Panc1 (cell line): ENCODE measurements around the gene LNPK.

Experiments used
- CTCF ChIP-seq: fragments of 450-650 bp; IDR thresholded peaks from 2 replicates; pipeline ENCODE4 v1.5.1; 2017; ENCODE audit warnings: mild to moderate bottlenecking
- POLR2AphosphoS5 ChIP-seq: IDR thresholded peaks from 2 replicates; pipeline ENCODE4 v1.6.1; 2012; ENCODE audit warnings: mild to moderate bottlenecking, low read depth, low read length, moderate library complexity
- REST ChIP-seq, 2 experiments: IDR thresholded peaks; 2 replicates each; pipeline ENCODE4 v1.6.1; 2011 to 2012; ENCODE audit warnings: low read depth in 2 of 2, control low read depth in 1 of 2, low read length in 1 of 2, mild to moderate bottlenecking in 1 of 2, moderate library complexity in 1 of 2; ENCODE audit not compliant: insufficient read depth in 1 of 2
- SIN3A ChIP-seq: IDR thresholded peaks from 2 replicates; pipeline ENCODE4 v1.6.1; 2012; ENCODE audit warnings: low read depth, mild to moderate bottlenecking, low read length, moderate library complexity, borderline replicate concordance; ENCODE audit not compliant: insufficient read depth

- no peak for TF ChIP-seq CTCF
- TF ChIP-seq REST (IDR thresholded peaks at IDR 0.05; ENCODE audit: insufficient read depth in 1 of 2, low read depth in 2 of 2, low read length in 1 of 2) = no peak
- no peak for TF ChIP-seq POLR2AphosphoS5
- TF ChIP-seq SIN3A = no peak
Measured at GRCh38 chr2:175874291-175874690, 127.8 kb downstream of the LNPK start.
